HepG2 (cell line): ENCODE data around the gene RNF135. TPM values are rescaled to one million over a fixed set of nuclear protein-coding genes. Genes with fewer than 3 reads are reported as not detected.

ENCODE experiments used
- ARID5B ChIP-seq: IDR thresholded peaks from 2 replicates; pipeline ENCODE4 v1.4.0; 2020; ENCODE audit warnings: mild to moderate bottlenecking, missing genetic modification reagents
- ETV5 ChIP-seq: IDR thresholded peaks from 2 replicates; pipeline ENCODE4 v1.6.1; 2018; ENCODE audit warnings: missing biosample characterization, missing genetic modification reagents, inconsistent platforms, borderline replicate concordance
- FOSL1 ChIP-seq: sonication (generic); formaldehyde crosslinking; IDR thresholded peaks from 2 replicates; pipeline ENCODE4 v1.9.0; 2021; ENCODE audit warnings: missing genetic modification reagents, borderline replicate concordance
- GABPB1 ChIP-seq: IDR thresholded peaks from 2 replicates; pipeline ENCODE4 v1.6.1; 2016; ENCODE audit warnings: mild to moderate bottlenecking, missing genetic modification reagents, moderate library complexity, missing compliant biosample characterization
- GMEB1 ChIP-seq: sonication (generic); formaldehyde crosslinking; IDR thresholded peaks from 2 replicates; pipeline ENCODE4 v1.5.1; 2020; ENCODE audit warnings: missing genetic modification reagents, mild to moderate bottlenecking, borderline replicate concordance
- KLF13 ChIP-seq: sonication (generic); formaldehyde crosslinking; IDR thresholded peaks from 2 replicates; pipeline ENCODE4 v1.4.0; 2020; ENCODE audit warnings: mild to moderate bottlenecking, missing genetic modification reagents
- NCOR1 ChIP-seq: fragments of 200-600 bp; sonication (generic); IDR thresholded peaks from 2 replicates; pipeline ENCODE4 v1.7.0; 2017; ENCODE audit warnings: antibody characterized with exemption, low read length, borderline replicate concordance
- REPIN1 ChIP-seq: sonication (generic); formaldehyde crosslinking; IDR thresholded peaks from 2 replicates; pipeline ENCODE4 v1.8.0; 2022; ENCODE audit warnings: missing genetic modification reagents, low read depth, mild to moderate bottlenecking, borderline replicate concordance
- RNF2 ChIP-seq: fragments of 450-650 bp; conservative IDR thresholded peaks from 2 replicates; pipeline ENCODE4 v1.6.1; 2016; ENCODE audit warnings: low read depth
- RORA ChIP-seq: sonication (generic); formaldehyde crosslinking; IDR thresholded peaks from 2 replicates; pipeline ENCODE4 v1.5.0; 2020; ENCODE audit warnings: mild to moderate bottlenecking, missing genetic modification reagents, moderate library complexity
- SRSF1 ChIP-seq: fragments of 200-400 bp; formaldehyde crosslinking; optimal IDR thresholded peaks from 2 replicates; pipeline ENCODE3; 2017; ENCODE audit warnings: mild to moderate bottlenecking, low read depth, low read length, moderate library complexity
- ZBTB34 ChIP-seq: sonication (generic); formaldehyde crosslinking; IDR thresholded peaks from 2 replicates; pipeline ENCODE4 v1.8.0; 2022; ENCODE audit warnings: mild to moderate bottlenecking, missing genetic modification reagents
- ZFY ChIP-seq: sonication (generic); formaldehyde crosslinking; IDR thresholded peaks from 2 replicates; pipeline ENCODE4 v1.4.0; 2020; ENCODE audit warnings: missing genetic modification reagents
- ZNF160 ChIP-seq: sonication (generic); formaldehyde crosslinking; IDR thresholded peaks from 2 replicates; pipeline ENCODE4 v1.8.0; 2022; ENCODE audit warnings: mild to moderate bottlenecking, inconsistent platforms, missing genetic modification reagents
- ZNF431 ChIP-seq: sonication (generic); formaldehyde crosslinking; IDR thresholded peaks from 2 replicates; pipeline ENCODE4 v1.9.0; 2022; ENCODE audit warnings: missing genetic modification reagents, low read depth, mild to moderate bottlenecking, borderline replicate concordance
- ZNF687 ChIP-seq: sonication (generic); formaldehyde crosslinking; IDR thresholded peaks from 2 replicates; pipeline ENCODE4 v1.5.1; 2020; ENCODE audit warnings: mild to moderate bottlenecking, missing genetic modification reagents, moderate library complexity
- ZNF703 ChIP-seq: sonication (generic); formaldehyde crosslinking; IDR thresholded peaks from 2 replicates; pipeline ENCODE4 v1.5.1; 2020; ENCODE audit warnings: missing genetic modification reagents, mild to moderate bottlenecking, moderate library complexity, borderline replicate concordance
- ZNF782 ChIP-seq: sonication (generic); formaldehyde crosslinking; IDR thresholded peaks from 2 replicates; pipeline ENCODE4 v1.4.0; 2020; ENCODE audit warnings: missing genetic modification reagents, mild to moderate bottlenecking, borderline replicate concordance
- polyA plus RNA-seq, 8 experiments: library from polyadenylated mRNA; depleted of rRNA in 3 of 8; stranded (reverse) in 7 of 8; unstranded in 1 of 8; fragments of >200 nt; fragmentation: Illumina TruSeq in 4 of 8; extraction: Trizol in 4 of 8; gene quantifications; 2 replicates each; pipeline versions ENCODE4 v1.2.1 to v1.2.3, GENCODE V29; 2011 to 2016; ENCODE audit warnings: low read depth in 4 of 8, missing spikeins in 1 of 8, mixed read lengths in 1 of 8; ENCODE audit not compliant: insufficient read depth in 1 of 8
- total RNA-seq, 5 experiments: library from RNA; depleted of rRNA; stranded (reverse); fragments of >200 nt; fragmentation: Illumina TruSeq; extraction: Trizol; gene quantifications; 2 replicates each; pipeline ENCODE4 v1.2.3, GENCODE V29; 2016; ENCODE audit warnings: low read depth in 1 of 5

The RNF135 gene
- total and polyA plus RNA-seq, 2 of the 13 experiments (the other 11 are each of a cell fraction or from before 2014, with no cell fraction given), result not detected

GRCh38 chr17:30950669-30951399, 20.0 kb upstream of the RNF135 start (continued):
- TF ChIP-seq GMEB1 (CRISPR knock-in tag) (no peak), ZFY (no peak), KLF13 (CRISPR knock-in tag) (no peak), REPIN1 (no peak), ZNF782 (CRISPR knock-in tag) (no peak), RORA (CRISPR knock-in tag) (no peak), ETV5 (peak; percentile 39; the same call in 1 of the 2 replicates), SRSF1 (no peak), RNF2 (no peak), ZNF703 (no peak), ZBTB34 (CRISPR knock-in tag) (no peak), ZNF431 (CRISPR knock-in tag) (no peak), GABPB1 (0 out of 2 replicates have a peak, but pooled peaks have one; percentile 29), NCOR1 (0 out of 2 replicates have a peak, but pooled peaks have one; percentile 40), ZNF160 (CRISPR knock-in tag) (no peak), FOSL1 (CRISPR knock-in tag) (no peak), ZNF687 (peak; percentile 19; the same call in 1 of the 2 replicates), ARID5B (peak; percentile 87)
